MM.1S (cell line): Measurements from ENCODE around the gene IGIP.
"Not testable (repeated sequence)": the region's sequence is repeated elsewhere in the genome, so short reads cannot be mapped to it uniquely, and the experiment has no call there.

Experiments
- DNase-seq: peaks from one replicate; pipeline ENCODE4 v3.0.0-alpha.2; 2015
- H2AFZ ChIP-seq: fragments of 300-600 bp; sonication (generic); 2 replicates; pipeline ENCODE4 v1.6.0; 2016; ENCODE audit warnings: antibody characterized with exemption, low read length
- H3F3A ChIP-seq: fragments of 300-600 bp; sonication (generic); 2 replicates; pipeline ENCODE4 v1.6.1; 2016; ENCODE audit warnings: mild to moderate bottlenecking, antibody characterized with exemption, low read length, moderate library complexity, mixed read lengths; ENCODE audit not compliant: insufficient read depth
- H3K27ac ChIP-seq: fragments of 300-600 bp; sonication (generic); 2 replicates; pipeline ENCODE4 v1.5.1; 2016; ENCODE audit warnings: mild to moderate bottlenecking, low read length
- H3K27me3 ChIP-seq: fragments of 300-600 bp; sonication (generic); replicated peaks from 2 replicates; pipeline ENCODE4 v1.6.0; 2016; ENCODE audit warnings: low read length; ENCODE audit not compliant: insufficient read depth
- H3K36me3 ChIP-seq: fragments of 300-600 bp; sonication (generic); replicated peaks from 2 replicates; pipeline ENCODE4 v1.6.1; 2016; ENCODE audit warnings: mild to moderate bottlenecking, low read length, mixed read lengths; ENCODE audit not compliant: insufficient read depth
- H3K4me1 ChIP-seq: fragments of 300-600 bp; sonication (generic); 2 replicates; pipeline ENCODE4 v1.6.1; 2016; ENCODE audit warnings: low read length, mixed read lengths
- H3K4me2 ChIP-seq: fragments of 300-600 bp; sonication (generic); 2 replicates; pipeline ENCODE4 v1.6.0; 2016; ENCODE audit warnings: low read depth, low read length
- H3K4me3 ChIP-seq: fragments of 300-600 bp; sonication (generic); 2 replicates; pipeline ENCODE4 v1.5.1; 2016; ENCODE audit warnings: low read length, mixed read lengths
- H3K79me2 ChIP-seq: fragments of 300-600 bp; sonication (generic); 2 replicates; pipeline ENCODE4 v1.6.1; 2016; ENCODE audit warnings: mixed run types, low read length, mixed read lengths
- H3K9ac ChIP-seq: fragments of 300-600 bp; sonication (generic); 2 replicates; pipeline ENCODE4 v1.6.1; 2016; ENCODE audit warnings: low read length, mixed read lengths
- H3K9me2 ChIP-seq: fragments of 300-600 bp; sonication (generic); replicated peaks from 2 replicates; pipeline ENCODE4 v1.6.1; 2016; ENCODE audit warnings: mild to moderate bottlenecking, low read length, mixed read lengths; ENCODE audit not compliant: insufficient read depth
- H3K9me3 ChIP-seq: fragments of 300-600 bp; sonication (generic); replicated peaks from 2 replicates; pipeline ENCODE4 v1.6.1; 2016; ENCODE audit warnings: mild to moderate bottlenecking, low read length, mixed read lengths; ENCODE audit not compliant: insufficient read depth
- H4K20me1 ChIP-seq: fragments of 300-600 bp; sonication (generic); 2 replicates; pipeline ENCODE4 v1.6.1; 2016; ENCODE audit warnings: mild to moderate bottlenecking, low read length, moderate library complexity, mixed read lengths; ENCODE audit not compliant: insufficient read depth
- EZH2 ChIP-seq: fragments of 300-600 bp; sonication (generic); optimal IDR thresholded peaks from 2 replicates; pipeline ENCODE3; 2017; ENCODE audit warnings: low read depth, mild to moderate bottlenecking, antibody characterized with exemption, low read length, mixed read lengths
- EZH2phosphoT487 ChIP-seq: fragments of 300-600 bp; sonication (generic); IDR thresholded peaks from 2 replicates; pipeline ENCODE4 v1.6.1; 2018; ENCODE audit warnings: antibody characterized with exemption, low read length
- TF ChIP-seq, protein P1 (sequence below): fragments of 300-600 bp; sonication (generic); IDR thresholded peaks from 2 replicates; pipeline ENCODE4 v1.5.1; 2016; ENCODE audit warnings: antibody characterized with exemption, low read length, mixed read lengths

The IGIP gene

DNA sequence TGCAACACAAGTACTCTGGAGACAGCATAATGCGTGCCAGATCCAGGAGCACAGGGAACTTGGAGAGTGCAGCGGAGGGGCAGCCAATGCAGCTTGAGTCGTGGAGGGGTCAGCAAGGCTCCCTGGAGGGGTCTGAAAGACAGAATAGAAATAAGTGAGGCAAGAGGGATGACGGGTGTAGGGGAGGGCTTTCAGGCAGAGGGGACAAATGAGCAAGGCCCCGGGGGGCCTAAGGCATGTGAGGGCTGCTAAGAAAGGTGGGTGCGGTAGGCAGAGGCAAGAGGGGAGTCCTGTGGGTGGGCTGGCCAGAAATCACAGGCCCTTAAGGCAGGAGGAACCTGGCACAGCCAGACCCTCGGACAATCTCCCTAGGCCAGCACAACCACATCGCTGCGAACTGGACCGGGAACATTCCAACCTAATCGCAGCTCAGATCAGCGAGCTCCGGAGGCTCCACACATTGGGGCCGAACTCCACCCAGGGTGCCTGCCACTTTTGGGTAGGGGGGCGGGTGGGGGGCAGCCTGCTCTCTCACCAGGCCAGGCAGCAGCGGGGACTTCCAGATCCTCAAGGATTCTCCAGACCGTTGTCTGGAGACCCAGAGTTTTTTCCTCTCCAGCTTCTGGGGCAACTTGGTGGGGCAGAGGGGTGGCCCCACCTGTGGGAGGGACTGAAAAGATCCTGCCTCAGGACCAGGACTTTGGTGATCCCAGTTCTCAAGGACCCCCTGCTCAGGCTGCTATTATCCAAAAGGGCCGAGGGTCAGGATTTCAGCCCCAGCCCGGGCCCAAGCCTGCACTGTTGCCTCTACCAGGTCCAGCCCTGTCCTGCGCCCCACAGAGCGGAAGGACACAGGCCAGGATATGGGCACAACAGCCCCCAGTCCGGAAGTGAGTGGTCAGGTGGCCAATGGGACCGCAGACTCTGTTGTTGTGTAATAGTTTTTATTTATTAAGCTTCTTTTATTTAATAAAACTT is 26.6 kb downstream of the IGIP start:
- H3K27ac ChIP-seq: no peak overlapping the region
- TF ChIP-seq EZH2phosphoT487 (no peak), EZH2 (no peak)
- TF ChIP-seq, protein P1, sequence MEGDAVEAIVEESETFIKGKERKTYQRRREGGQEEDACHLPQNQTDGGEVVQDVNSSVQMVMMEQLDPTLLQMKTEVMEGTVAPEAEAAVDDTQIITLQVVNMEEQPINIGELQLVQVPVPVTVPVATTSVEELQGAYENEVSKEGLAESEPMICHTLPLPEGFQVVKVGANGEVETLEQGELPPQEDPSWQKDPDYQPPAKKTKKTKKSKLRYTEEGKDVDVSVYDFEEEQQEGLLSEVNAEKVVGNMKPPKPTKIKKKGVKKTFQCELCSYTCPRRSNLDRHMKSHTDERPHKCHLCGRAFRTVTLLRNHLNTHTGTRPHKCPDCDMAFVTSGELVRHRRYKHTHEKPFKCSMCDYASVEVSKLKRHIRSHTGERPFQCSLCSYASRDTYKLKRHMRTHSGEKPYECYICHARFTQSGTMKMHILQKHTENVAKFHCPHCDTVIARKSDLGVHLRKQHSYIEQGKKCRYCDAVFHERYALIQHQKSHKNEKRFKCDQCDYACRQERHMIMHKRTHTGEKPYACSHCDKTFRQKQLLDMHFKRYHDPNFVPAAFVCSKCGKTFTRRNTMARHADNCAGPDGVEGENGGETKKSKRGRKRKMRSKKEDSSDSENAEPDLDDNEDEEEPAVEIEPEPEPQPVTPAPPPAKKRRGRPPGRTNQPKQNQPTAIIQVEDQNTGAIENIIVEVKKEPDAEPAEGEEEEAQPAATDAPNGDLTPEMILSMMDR: no peak
- H3K36me3 ChIP-seq: no peaks in the 10 kb centered on the region
- no peaks in the 10 kb centered on the region for H3K9me2 ChIP-seq
- no peaks in the 10 kb centered on the region for H3K9me3 ChIP-seq
- no peaks in the 10 kb centered on the region for H3K4me1 ChIP-seq
- H3K27me3 ChIP-seq: no peaks in the 10 kb centered on the region; the same call in 1 of the 2 replicates
- no peak overlapping the region for H3K4me2 ChIP-seq
- no peak overlapping the region for H3K9ac ChIP-seq
- no peak overlapping the region for H3K4me3 ChIP-seq
- H3K79me2 ChIP-seq: no peaks in the 10 kb centered on the region
- H4K20me1 ChIP-seq: no peaks in the 10 kb centered on the region
- no peak overlapping the region for H2AFZ ChIP-seq
- H3F3A ChIP-seq: no peaks in the 10 kb centered on the region
- no peak for DNase-seq

DNA sequence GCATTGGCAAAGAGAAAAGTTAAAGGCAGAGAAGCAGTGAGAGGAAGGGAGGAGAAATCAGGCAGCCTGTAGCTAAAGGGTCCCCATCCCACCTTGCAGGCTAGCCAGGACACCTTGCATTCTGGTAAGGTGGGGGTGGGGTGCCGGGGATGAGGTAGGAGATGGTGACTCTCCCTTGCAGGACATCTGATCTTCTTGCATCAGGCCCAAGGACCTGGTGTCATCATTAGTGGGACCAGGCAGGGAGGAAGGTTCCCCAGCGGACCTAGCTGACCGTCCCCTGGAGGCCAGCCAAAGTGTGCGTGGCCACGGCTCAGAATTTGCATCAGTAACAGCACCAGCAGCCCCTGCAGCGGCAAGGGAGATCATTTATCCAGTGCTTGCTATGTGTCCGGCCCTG is 27.5 kb downstream of the IGIP start:
- Histone ChIP-seq H3K27me3 (no peaks in the 10 kb centered on the region), H3F3A (no peaks in the 10 kb centered on the region), H3K4me1 (no peaks in the 10 kb centered on the region), H2AFZ (no peak overlapping the region), H3K9ac (no peak overlapping the region), H3K4me3 (no peak overlapping the region), H3K9me3 (no peaks in the 10 kb centered on the region), H3K36me3 (no peaks in the 10 kb centered on the region), H4K20me1 (no peaks in the 10 kb centered on the region), H3K79me2 (no peaks in the 10 kb centered on the region), H3K27ac (no peak overlapping the region), H3K4me2 (no peak overlapping the region), H3K9me2 (no peaks in the 10 kb centered on the region)
- TF ChIP-seq, protein P1: no peak
- no peak for TF ChIP-seq EZH2
- TF ChIP-seq EZH2phosphoT487: no peak
- no peak for DNase-seq

DNA sequence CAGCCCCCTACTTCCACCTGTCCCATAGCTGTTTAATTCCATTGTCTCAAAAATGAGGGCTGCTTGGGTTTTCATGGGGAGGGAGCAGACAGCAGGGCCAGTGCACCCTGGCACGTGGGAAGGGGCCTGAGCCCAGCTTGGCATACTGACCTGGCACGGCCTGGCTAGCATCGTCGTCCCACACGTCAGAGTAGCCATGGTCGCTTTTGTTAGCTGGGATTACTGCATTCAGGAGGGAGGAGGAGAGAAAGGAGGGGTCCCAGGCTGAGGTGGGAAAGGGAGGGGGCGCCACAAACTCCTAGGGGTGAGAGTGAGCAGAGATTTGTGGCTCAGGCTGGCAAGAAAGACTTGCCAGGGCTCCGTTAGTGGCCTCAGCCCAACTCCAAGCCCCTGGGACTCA is 28.2 kb downstream of the IGIP start:
- Histone ChIP-seq H3K79me2 (no peaks in the 10 kb centered on the region), H3K36me3 (no peaks in the 10 kb centered on the region), H3K9ac (no peak overlapping the region), H3K9me3 (no peaks in the 10 kb centered on the region), H3K27me3 (no peaks in the 10 kb centered on the region), H4K20me1 (no peaks in the 10 kb centered on the region), H3K4me3 (no peak overlapping the region), H3K4me1 (no peaks in the 10 kb centered on the region), H3K27ac (no peak overlapping the region), H3K9me2 (no peaks in the 10 kb centered on the region), H2AFZ (no peak overlapping the region), H3F3A (no peaks in the 10 kb centered on the region), H3K4me2 (no peak overlapping the region)
- TF ChIP-seq EZH2phosphoT487 (no peak), EZH2 (no peak)
- TF ChIP-seq, protein P1: no peak
- no peak for DNase-seq

DNA sequence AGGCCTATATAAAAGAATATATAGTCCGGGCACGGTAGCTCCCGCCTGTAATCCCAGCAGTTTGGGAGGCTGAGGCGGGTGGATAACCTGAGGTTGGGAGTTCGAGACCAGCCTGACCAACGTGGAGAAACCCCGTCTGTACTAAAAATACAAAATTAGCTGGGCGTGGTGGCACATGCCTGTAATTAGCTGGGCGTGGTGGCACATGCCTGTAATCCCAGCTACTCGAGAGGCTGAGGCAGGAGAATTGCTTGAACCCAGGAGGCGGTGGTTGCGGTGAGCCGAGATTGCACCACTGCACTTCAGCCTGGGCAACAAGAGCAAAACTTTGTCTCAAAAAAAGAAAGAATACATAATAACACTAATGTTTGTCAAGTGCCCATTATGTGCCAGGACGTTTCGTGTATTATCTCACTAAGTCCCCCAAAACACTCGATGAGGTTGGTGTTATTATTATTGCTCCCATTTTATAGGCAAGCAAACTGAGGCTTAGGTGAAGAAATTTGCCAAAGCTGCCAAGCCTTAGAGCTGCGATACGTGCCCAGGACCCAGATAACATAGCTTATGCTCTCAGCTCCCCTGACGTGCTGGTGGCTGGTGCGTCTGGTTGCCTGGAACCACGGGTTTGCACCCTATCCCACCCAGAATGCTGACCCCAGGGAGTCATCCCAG is 29.1 kb downstream of the IGIP start:
- H3F3A ChIP-seq, DNase-seq, H3K27me3 ChIP-seq, H3K9ac ChIP-seq, H3K79me2 ChIP-seq, H3K4me2 ChIP-seq, H4K20me1 ChIP-seq, H3K9me2 ChIP-seq, H2AFZ ChIP-seq, H3K36me3 ChIP-seq, H3K9me3 ChIP-seq, H3K4me3 ChIP-seq, H3K4me1 ChIP-seq, H3K27ac ChIP-seq: not testable (repeated sequence)
